GM18907 (cell line): ENCODE data around the gene NELFB.

Experiments
- ATAC-seq: cut with Tn5 transposase; IDR thresholded peaks from one replicate; pipeline ENCODE4 v1.9.1; 2021; ENCODE audit warnings: mild to moderate bottlenecking, moderate library complexity; ENCODE audit not compliant: unreplicated experiment

Gene NELFB

DNA sequence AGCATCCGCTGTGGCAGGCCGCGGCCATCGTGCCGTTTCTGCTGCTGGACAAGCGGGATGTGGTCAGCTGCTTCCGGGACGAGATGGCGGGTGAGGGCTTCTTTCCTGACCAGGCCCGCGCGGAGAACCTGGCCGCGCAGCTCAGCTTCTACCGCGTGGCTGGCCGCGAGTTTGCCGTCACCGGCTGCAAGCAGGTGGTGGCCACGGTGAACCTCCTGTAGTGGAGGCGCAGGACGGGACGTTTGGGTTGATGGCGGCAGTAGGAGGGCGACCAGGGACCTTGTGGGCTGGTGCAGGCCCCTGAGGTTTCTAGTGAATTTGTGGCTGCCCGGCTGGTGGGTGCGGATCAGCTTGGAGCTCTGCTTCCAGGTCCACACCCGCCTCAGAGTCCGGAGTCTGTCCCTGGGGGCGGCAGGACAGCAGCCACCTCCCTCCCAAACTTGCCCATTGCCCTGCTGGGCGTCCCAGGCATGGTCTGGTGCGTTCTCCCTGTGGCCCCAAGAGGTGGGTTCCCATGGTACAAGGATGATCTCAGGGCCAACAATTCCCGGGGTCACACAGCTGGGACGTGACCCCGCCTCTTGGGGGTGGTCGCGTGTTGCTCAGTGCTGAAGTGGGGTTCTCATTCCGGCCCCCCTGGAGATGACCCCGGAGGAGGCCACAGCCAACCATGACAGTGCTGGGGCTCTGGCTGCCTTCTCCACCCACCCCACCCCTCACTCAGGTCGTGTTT is 24.8 kb downstream of the NELFB start:
- ATAC-seq, result no peak

DNA sequence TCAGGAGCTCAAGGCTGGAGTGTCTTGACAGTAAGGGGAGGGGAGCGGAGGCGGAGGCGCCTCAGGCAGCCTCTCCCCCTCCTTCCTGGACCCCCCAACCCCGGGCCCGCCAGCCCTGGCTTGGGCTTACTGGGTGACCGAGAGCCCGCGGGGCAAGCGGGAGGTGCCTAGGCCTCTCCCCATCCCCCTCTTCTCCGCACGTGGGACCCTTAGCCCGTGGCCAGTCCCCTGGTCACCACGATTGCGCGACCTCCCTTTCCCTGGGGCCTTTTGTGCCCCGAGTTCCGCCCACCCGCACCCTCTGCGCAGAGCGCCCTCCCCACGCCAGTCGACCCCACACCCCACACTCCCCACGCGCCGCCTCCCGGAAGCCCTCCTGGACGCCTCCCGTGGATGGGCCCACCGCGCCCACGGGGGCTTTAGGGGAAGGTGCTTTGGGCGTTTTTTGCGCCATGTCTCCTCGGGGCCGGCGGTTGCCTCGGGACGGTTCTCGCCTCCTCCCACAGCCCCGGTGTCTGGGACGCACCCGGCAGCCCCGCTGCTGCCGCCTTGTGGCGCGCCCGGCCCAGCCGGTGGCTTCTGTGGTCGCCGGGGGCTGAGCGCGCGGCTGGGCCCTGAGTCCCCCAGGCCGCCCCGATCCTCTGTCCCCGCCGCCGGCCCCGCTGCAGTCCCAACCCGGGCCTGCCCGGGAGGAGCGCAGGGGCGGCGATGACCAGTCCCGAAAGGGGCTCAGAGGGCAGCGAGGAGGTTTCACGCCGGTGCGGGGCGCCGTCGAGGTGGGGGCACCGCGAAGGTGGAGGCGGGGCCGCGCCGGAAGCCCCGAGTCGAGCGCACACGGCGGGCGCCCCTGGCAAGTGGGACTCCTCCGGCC is 25.6 kb downstream of the NELFB start:
- ATAC-seq, result no peak

DNA sequence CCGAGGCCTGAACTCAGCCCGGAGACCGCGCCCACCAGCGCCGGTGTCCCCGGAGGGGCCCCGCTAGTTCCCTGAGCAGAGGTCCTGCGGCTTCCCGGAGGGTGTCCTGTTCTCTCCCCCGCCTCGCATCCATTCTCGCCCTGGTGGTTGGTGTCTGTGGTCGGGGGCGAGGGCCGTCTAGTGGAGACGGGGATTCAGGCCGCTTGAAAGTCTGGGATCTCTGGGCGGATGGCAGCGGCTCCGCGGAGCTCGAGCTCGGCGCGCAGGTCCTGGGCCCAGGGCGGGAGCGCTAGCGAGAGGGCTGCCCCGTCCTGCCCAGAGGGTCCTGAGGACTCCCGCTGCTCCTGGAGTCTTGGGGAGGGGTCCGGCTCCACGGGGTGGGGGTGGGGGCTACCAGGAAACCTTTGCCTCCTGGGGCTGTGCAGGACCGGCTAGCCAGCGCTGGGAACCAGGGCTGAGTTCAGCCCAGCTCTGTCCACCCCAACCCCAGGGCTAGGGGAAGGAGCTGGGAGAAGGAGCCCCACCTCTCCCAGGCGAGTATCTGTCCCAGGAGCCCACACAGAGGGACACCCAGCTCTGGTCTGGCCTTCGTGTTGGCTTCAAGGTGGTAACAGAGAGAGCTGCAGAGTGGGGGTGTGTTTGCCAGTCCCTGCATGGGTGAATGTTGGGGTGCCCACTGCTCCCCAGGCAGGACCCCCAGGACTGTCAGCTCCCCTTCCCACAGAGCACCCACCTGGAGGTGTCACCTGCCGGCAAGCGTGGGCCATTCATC is 26.4 kb downstream of the NELFB start:
- no peak for ATAC-seq

DNA sequence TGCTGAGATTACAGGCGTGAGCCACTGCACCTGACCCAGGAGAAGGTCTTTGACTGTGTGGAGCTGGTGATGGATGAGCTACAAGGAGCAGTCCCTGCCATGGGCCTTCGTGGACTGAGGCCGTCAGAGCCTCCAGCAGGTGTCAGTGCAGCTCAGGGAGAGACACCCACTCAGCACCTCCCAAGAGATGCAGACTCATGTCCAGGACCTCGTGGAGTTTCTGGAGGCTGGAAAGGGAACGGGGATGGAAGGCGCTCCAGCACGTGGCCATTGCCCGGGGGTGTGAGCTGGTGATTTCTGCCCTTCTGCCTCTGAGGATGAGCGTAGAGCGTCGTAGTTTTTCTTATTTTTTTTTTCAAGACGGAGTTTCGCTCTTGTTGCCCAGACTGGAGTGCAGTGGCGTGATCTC is 31.9 kb downstream of the NELFB start:
- ATAC-seq, result no peak

DNA sequence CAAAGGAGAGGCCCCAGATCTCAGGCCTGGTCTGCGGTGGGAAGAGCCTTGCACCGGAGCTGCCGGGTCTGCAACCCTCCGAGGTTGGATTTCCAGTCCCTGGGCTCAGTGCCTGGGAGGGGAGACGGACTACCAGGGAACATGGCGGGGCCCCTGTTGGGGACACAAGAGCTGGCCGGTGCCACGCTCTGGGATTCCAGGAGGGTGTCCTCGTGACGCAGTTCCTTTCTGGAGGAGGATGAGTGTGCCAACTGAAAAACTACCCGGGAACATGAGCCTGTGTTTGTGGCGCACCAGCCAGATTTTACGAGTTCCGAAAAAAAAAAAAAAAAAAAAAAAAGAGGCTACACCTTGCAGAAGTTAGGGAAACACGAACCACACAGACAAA is 38.0 kb downstream of the NELFB start:
- no peak for ATAC-seq

DNA sequence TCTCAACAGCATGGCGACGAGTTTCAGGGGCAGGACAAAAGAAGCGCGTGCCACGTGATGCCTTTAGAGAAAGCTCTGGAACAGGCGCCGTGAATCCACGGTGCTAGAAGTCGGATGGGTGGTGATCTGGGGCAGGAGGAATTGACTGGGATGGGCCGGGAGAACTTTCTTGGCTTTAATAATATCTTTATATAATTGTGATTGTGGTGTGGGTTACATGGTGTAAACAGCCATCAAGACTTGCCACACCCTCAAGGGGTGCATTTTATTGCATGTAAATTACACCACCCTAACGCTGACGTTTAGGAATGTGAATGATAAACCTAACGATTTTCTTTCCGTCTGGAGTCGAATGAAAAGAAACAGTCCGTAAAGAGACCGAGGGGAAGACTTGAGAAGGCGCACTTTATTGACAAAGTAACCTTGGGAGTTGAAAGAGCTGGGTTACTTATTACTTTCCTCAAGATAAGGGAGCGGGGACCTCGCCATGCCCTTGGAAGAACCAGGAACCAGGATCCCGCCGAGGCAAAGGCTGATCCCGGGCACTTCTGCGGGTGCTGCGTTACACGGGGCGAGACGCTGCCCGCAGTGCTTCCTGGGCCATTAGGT is 38.5 kb downstream of the NELFB start:
- no peak for ATAC-seq

DNA sequence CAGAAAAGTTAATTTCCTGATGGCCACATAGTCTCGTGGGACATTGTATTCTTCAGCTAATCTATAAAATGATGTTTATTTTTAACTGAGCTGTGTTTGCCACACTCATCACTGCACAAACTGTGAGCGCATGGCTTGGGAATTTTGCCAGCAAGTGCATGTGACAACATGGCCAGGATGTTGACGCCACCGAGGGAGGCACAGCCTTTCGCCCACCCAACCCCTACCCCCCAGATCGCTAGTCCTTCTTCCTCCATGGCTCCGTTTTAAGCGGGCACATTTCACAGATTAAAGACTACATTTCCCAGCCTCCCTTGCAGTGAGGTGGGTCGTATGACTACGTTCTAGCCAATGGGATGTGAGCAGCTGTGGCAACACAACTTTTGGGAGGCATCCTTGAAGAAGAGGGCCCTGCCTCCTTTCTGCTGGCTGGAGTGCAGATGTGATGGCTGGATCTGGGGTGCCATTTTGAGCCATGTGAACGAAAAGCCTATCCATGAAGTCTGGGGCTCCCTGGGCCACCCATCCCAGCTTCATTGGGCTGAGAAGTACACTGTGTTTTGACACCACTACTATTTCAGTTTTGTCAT is 39.1 kb downstream of the NELFB start:
- no peak for ATAC-seq

DNA sequence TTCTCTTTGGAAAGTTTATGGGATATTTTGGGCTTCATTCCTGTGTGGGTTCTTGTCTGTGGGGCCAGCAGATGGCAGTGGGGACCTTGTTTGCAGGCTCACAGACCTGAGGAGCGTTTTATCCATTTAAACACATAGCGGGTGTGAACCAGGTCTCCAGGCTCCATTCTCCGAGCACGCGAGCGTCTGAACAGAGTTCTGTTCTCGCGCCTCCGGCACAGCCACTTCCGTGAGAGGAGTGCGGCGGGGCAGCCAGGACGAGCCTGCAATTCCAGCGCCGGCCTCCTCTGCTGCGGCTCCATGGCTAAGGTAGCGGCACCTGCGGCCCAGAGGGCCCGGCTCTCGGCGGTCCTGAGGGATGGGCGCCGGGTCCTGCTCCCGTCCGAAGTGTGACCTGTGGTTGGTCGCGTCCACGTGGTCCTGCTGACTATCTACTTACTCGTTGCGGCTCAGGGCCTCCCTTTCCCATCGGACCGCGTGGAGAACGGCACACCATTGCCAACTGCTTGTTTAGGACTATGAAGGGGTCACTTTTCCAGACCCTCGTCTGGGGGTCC is 39.6 kb downstream of the NELFB start:
- no peak for ATAC-seq

DNA sequence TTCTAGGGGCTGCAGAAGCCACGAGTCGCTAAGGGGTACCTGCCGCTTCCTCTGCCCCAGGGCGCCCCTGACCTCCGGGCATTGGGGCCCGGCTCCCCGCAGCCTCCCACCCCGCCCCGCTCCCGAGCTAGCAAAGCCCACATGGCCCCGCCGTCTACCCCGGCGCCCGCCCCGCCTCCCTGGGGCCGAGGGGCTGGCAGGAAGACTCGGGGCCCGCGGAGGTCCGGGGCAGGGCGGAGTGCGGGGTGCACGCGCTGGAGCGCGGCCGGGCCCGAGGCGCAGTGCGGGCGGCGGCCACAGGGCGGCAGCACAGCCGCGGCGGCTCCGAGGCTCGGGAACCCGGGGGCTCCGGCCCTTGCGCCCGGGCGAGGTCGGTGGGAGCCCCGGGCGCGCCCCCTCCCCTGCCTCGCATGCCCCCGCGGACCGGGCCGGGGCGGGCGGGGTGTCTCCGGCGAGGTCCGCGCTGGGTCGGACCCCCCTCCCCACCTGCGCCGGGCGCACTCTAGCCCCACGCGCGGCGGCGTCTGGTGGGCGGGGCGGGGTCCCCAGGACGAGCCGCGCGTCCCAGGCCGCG is 40.2 kb downstream of the NELFB start:
- peak; percentile 55 for ATAC-seq

DNA sequence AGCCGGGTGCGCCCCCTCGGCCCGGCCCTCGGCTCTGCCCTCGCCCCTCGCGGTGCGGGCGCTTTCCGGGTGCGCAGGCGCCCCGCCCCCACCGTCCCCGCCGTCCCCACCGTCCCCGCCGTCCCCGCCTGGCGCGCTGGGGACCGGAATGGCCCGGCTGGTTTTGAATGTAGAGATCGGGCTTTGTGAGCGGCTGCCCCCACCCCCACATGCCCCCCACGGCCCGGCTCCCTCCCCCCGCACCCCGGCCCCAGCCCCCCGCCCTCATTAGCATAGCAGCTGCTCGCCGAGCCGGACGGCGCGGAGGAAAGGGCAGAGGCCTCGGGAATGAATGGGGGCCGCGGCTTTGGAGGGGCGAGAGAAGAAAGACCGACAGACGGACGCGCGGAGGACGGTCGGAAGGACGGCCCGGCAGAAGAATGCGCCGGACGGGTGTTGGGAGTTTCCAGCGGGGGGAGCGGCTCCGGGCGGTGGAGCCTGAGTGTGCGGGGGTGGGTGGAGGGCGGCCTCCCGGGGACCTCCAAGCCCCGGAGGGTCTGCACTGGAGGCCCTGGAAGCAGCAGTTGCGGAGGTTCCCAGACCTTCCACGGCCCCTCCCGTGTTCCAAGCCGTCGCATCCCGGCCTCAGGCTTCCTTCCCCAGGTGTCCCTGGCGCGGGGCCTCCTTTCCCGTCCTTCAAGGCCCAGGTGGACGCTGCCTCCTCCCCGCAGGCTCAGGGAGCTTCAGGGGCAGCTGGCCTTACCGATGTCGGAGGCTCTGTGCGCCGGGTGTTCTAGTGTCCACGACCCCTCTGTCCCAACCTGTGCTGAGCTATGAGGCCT is 40.9 kb downstream of the NELFB start:
- ATAC-seq, result peak; percentile 13

DNA sequence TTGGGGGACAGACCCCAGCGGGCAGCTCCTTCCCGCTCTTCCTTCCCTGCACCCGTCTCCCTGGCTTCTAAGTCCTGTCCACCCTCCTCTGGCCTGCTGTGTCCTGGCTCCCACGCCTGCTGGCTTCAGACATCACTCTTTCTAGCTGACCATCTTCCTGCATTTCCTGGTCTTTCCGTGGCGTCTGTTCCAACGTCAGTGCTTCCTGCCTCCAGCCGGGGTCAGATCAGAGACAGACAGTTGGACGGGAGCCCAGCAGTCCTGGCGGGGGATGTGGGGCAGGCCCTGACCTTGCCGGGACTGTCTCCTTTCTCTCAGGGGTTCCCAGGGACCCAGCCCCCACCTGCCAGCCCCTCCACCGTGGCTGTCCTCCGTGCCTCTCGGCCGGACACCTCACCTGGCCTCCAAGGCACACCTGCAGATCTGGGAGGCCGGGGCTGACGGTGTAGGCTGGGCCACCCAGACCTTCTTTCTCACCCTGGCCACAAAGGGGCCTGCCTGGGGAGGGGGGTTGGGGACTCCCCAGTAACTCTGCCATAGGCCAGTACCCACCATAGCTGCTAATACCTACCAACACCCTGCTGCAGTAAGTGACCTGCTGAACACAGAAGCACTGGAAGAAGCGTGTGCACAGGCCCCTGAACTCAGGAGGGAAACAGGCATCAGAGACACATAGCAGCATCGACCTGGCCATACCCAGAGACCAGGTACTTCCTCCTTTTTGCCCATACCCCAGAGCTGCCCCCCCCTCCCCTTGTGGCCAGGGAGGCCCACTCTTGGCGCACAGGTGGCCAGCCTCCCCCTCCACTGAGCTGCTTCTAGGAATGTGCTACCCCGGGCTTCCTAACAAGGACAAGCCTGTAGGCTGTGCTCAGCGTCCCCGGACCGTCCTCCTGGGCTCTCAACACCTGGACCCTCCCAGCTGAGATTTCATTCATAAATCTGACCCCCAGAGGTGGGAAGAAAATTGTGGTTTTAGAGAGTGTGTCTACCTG is 41.8 kb downstream of the NELFB start:
- ATAC-seq, result no peak

DNA sequence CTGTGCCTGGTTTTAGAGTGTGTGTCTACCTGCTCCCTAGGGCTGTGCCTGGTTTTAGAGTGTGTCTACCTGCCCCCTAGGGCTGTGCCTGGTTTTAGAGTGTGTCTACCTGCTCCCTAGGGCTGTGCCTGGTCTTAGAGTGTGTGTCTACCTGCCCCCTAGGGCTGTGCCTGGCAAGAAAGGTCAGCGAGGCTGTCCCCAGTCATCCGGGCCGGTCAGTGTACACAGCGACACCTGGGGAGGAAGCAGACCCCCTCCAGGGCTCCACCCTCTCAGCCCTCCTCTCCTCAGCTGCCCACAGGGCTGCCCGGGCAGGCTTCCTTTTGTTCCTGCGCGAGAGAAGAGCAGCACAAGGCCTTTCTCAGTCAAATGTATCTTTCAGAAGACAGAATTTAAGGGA is 42.8 kb downstream of the NELFB start:
- no peak for ATAC-seq

DNA sequence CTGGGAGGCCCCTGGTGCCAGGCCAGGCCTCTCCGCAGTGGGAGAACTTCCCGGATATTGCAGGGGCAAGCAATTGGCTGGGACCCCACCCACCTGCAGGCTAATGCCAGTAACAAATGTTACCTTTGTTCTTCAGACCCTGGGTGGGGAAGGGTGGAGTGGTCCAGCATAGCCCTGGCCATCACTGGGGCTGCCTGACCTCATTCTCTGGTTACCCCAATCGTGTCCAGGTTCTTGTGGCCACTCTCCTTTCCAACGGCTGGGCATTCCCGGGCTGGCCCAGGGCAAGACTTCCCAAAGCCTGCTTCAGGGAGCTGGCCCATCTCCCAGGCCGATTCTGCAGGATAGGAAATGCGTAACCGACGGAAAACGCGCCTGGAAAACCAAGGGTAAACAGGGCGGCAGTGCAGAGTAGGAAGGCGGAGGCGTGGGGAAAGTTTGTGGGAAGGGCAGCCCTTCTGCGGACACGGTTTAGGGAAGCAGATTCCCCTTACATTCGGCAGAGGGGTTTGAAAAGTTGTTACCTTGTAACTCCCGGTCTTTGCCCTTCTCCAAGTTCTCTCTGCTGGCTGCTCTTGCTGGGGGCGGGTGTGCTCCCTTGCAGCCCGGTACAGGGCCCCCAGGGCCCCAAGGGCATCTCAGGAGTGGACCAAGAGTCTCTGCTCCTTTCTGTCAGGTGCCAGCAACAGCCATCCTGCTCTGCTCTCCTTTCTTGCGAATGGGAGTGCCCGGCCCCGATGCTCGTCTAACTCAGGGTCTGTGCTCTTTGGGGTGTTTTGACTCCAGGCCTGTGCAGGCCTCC is 43.5 kb downstream of the NELFB start:
- ATAC-seq, result no peak

DNA sequence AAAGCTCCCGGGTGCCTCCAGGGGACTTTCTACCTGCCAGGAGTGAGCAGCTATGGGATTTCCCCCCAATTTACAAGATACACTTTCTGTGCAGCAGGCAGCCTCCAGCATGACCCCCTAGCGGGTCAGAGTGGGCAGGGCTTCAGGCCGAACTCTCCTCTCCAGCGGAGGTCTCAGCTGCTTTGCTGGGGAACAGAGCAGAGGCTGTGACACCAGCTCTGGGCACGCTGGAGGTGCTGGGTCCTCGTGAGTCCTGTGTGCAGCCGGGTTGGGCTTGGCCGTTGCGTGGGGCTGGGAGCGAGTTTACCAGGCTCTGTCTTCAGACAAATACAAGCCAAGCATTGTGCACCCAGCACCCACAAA is 44.1 kb downstream of the NELFB start:
- no peak for ATAC-seq

DNA sequence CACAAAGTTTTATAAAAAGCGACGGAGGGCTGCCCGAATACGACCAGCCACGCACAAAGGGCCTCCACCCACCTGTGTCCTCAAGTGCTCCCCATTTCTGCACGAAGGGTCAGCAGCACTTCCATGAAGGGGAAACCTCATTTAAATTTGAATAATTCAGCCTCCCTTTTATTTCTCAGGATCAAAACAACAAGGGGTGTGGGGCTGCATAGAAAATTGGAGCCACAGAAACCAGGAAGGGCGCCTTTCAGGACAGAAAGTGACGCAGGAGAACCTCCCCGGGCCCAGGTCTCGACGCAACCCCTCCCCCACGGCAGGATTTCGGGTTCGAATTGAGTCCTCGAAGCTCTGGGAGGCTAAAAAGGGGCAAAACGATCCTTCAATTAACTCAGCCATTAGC is 44.8 kb downstream of the NELFB start:
- ATAC-seq, result no peak

DNA sequence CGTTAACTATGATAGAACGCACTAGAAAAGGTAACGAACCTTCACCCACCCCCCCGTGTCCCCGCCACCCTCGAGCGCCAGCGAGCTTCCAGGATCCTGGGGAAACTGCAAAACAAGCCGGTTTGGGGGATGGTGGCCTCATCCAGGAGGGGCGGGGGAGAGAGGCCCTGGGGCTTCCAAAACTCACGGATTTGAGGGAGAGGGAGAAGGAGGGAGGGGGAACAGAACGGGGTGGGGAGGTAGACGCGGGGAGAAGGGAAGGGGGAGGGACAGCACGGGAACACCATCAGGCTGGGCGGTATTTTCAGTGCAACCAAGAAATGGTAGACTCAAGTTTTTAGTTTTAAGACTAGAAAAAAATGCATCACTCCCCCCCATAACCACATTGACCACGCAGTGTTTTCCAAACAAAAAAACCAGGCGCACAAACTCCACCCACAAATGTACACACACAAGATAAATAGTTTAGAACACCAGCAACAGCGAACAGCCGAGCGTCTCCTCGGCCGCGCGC is 45.5 kb downstream of the NELFB start:
- ATAC-seq, result no peak
